ENCODE data around the gene PRKCH. TPM values are rescaled to one million over a fixed set of nuclear protein-coding genes. Genes with fewer than 3 reads are reported as not detected.

Gene PRKCH
- total and polyA plus RNA-seq, 2 experiments from 2014 or later: 7.1 to 11.2 TPM

- Histone ChIP-seq H3K27ac (no peak overlapping the region), H3K27me3 (no peaks in the 10 kb centered on the region), H3K9me2 (replicated peaks; ENCODE audit: insufficient read depth) (no peaks in the 10 kb centered on the region), H2AFZ (no peak overlapping the region), H4K20me1 (ENCODE audit: insufficient read depth, poor library complexity, severe bottlenecking) (no peaks in the 10 kb centered on the region), H3K79me2 (no peaks in the 10 kb centered on the region), H3K4me2 (no peak overlapping the region), H3K4me1 (ENCODE audit: insufficient read depth) (no peaks in the 10 kb centered on the region), H3K4me3 (no peak overlapping the region), H3K9me3 (ENCODE audit: low read depth) (no peaks in the 10 kb centered on the region), H3K36me3 (replicated peaks; ENCODE audit: insufficient read depth, low read depth) (no peaks in the 10 kb centered on the region)
- DNase-seq (ENCODE audit: low spot score): no peak
- 83% methylated on average over 8 of the region's 8 CpGs for WGBS (ENCODE audit: low lambda C conversion rate, missing lambda C conversion rate)
- TF ChIP-seq EZH2 (IDR thresholded peaks at IDR 0.05; ENCODE audit: borderline replicate concordance) (no peak), EZH2phosphoT487 (IDR thresholded peaks at IDR 0.05; ENCODE audit: low read depth, severe bottlenecking, unreplicated experiment) (no peak)
- TF ChIP-seq, protein P1, sequence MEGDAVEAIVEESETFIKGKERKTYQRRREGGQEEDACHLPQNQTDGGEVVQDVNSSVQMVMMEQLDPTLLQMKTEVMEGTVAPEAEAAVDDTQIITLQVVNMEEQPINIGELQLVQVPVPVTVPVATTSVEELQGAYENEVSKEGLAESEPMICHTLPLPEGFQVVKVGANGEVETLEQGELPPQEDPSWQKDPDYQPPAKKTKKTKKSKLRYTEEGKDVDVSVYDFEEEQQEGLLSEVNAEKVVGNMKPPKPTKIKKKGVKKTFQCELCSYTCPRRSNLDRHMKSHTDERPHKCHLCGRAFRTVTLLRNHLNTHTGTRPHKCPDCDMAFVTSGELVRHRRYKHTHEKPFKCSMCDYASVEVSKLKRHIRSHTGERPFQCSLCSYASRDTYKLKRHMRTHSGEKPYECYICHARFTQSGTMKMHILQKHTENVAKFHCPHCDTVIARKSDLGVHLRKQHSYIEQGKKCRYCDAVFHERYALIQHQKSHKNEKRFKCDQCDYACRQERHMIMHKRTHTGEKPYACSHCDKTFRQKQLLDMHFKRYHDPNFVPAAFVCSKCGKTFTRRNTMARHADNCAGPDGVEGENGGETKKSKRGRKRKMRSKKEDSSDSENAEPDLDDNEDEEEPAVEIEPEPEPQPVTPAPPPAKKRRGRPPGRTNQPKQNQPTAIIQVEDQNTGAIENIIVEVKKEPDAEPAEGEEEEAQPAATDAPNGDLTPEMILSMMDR (IDR thresholded peaks at IDR 0.05; ENCODE audit: poor library complexity): no peak
Observed at GRCh38 chr14:61379639-61380184, 58.3 kb downstream of the PRKCH start.

- WGBS (ENCODE audit: low lambda C conversion rate, missing lambda C conversion rate): 64% methylated on average over 3 of the region's 3 CpGs
- H3K36me3 ChIP-seq (replicated peaks; ENCODE audit: insufficient read depth, low read depth): no peaks in the 10 kb centered on the region
- no peak overlapping the region for H3K4me2 ChIP-seq
- DNase-seq (ENCODE audit: low spot score): no peak
- peaks cover 3% of the 10 kb centered on the region for H3K4me1 ChIP-seq (ENCODE audit: insufficient read depth)
- no peaks in the 10 kb centered on the region for H3K9me2 ChIP-seq (replicated peaks; ENCODE audit: insufficient read depth)
- H3K79me2 ChIP-seq: no peaks in the 10 kb centered on the region
- TF ChIP-seq, protein P1 (IDR thresholded peaks at IDR 0.05; ENCODE audit: poor library complexity): no peak
- TF ChIP-seq EZH2 (IDR thresholded peaks at IDR 0.05; ENCODE audit: borderline replicate concordance): no peak
- no peak for TF ChIP-seq EZH2phosphoT487 (IDR thresholded peaks at IDR 0.05; ENCODE audit: low read depth, severe bottlenecking, unreplicated experiment)
- no peaks in the 10 kb centered on the region for H4K20me1 ChIP-seq (ENCODE audit: insufficient read depth, poor library complexity, severe bottlenecking)
- no peak overlapping the region for H3K27ac ChIP-seq
- H3K9me3 ChIP-seq (ENCODE audit: low read depth): no peaks in the 10 kb centered on the region
- no peaks in the 10 kb centered on the region for H3K27me3 ChIP-seq
- H2AFZ ChIP-seq: no peak overlapping the region
- no peak overlapping the region for H3K4me3 ChIP-seq
Observed at GRCh38 chr14:61380984-61381383, 59.6 kb downstream of the PRKCH start.

DNA sequence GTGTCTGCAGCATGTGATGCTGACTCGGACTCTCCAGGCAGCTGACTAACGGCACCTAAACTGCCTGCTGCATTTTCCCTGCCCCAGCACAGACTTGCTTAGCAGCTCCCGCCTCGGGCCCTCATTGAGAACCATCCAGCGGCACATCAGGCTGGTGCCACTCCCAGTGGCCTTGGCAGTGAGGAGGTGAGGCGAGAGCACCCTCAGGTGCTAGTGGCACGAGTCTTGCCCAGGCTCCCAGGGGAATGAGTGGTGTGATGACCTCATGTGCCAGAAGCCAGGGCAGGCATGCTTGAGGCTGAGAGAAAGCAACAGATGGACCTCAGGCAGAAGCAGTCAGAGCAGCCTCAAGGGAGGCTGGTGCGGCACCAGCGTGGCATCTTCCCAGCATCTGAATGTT is 60.2 kb downstream of the PRKCH start:
- peaks cover 3% of the 10 kb centered on the region for H3K4me1 ChIP-seq (ENCODE audit: insufficient read depth)
- no peaks in the 10 kb centered on the region for H3K36me3 ChIP-seq (replicated peaks; ENCODE audit: insufficient read depth, low read depth)
- no peak overlapping the region for H3K4me3 ChIP-seq
- WGBS (ENCODE audit: low lambda C conversion rate, missing lambda C conversion rate): 91% methylated on average over 9 of the region's 9 CpGs
- no peak for TF ChIP-seq EZH2 (IDR thresholded peaks at IDR 0.05; ENCODE audit: borderline replicate concordance)
- TF ChIP-seq, protein P1 (IDR thresholded peaks at IDR 0.05; ENCODE audit: poor library complexity): no peak
- TF ChIP-seq EZH2phosphoT487 (IDR thresholded peaks at IDR 0.05; ENCODE audit: low read depth, severe bottlenecking, unreplicated experiment): no peak
- H3K27ac ChIP-seq: no peak overlapping the region
- no peak overlapping the region for H3K4me2 ChIP-seq
- H3K27me3 ChIP-seq: no peaks in the 10 kb centered on the region
- H3K9me3 ChIP-seq (ENCODE audit: low read depth): no peaks in the 10 kb centered on the region
- no peaks in the 10 kb centered on the region for H3K79me2 ChIP-seq
- H4K20me1 ChIP-seq (ENCODE audit: insufficient read depth, poor library complexity, severe bottlenecking): no peaks in the 10 kb centered on the region
- H2AFZ ChIP-seq: no peak overlapping the region
- no peak for DNase-seq (ENCODE audit: low spot score)
- no peaks in the 10 kb centered on the region for H3K9me2 ChIP-seq (replicated peaks; ENCODE audit: insufficient read depth)

Measured in hepatocyte (in vitro differentiated cells).